K562 (cell line): ENCODE results near the gene SLC6A6. TPM values are rescaled to one million over a fixed set of nuclear protein-coding genes. Genes with fewer than 3 reads are reported as not detected.

Experiments used
- ATAC-seq: fragments of 200-7000 bp; cut with Tn5 transposase; 3 replicates; pipeline ENCODE4 v1.9.1; 2020; ENCODE audit warnings: moderate library complexity
- BruUV-seq: library from RNA; stranded (reverse); fragments of 400-500 nt; replicated peaks from 2 replicates; lab custom pipeline; 2021; lab: Mats Ljungman, UMichigan
- CTCF ChIA-PET: fragments of 300-600 bp; formaldehyde crosslinking; extraction: SDS; loops from one replicate; lab custom pipeline; 2021; ENCODE audit warnings: low intra/inter-chr PET ratio; lab: Yijun Ruan, JAX
- POLR2A ChIA-PET: fragments of 300-600, 350-650 bp; sonication (Branson Sonifier 250); formaldehyde crosslinking; extraction: SDS; loops from one replicate; lab custom pipeline; 2021; ENCODE audit warnings: antibody characterized with exemption, inconsistent platforms; lab: Yijun Ruan, JAX
- DNase-seq, 4 experiments: peaks; one replicate each; pipeline versions ENCODE4 v3.0.0 to v3.0.0-alpha.2; 2011 to 2018; ENCODE audit warnings: low spot score in 3 of 4, mixed read lengths in 3 of 4; ENCODE audit errors: extremely low read depth in 1 of 4
- FAIRE-seq: peaks from 2 replicates; lab custom pipeline; 2011; peaks lifted over from hg19 to GRCh38; lab: Jason Lieb, UNC
- H2AFZ ChIP-seq: 2 replicates; pipeline ENCODE4 v1.6.0; 2011; ENCODE audit warnings: low read depth, low read length, control low read depth, inconsistent platforms
- H3K27ac ChIP-seq: fragments of 200-600 bp; 3 replicates; pipeline ENCODE4 v1.8.0; 2011; ENCODE audit warnings: low read depth, mild to moderate bottlenecking, control low read depth, inconsistent platforms, low read length, moderate library complexity, mixed read lengths; ENCODE audit errors: extremely low read depth
- H3K27me3 ChIP-seq, 2 experiments: fragments of 300-600 bp in 1 of 2; 2 replicates in 1 of 2; 3 replicates in 1 of 2; pipeline versions ENCODE4 v1.6.0 to v1.8.0; 2011; ENCODE audit warnings: inconsistent platforms in 2 of 2, low read length in 2 of 2, mild to moderate bottlenecking in 1 of 2, mixed read lengths in 1 of 2, moderate library complexity in 1 of 2; ENCODE audit not compliant: control insufficient read depth in 2 of 2, insufficient read depth in 2 of 2
- H3K36me3 ChIP-seq: fragments of 300-600 bp; 3 replicates; pipeline ENCODE4 v1.8.0; 2011; ENCODE audit warnings: mild to moderate bottlenecking, low read length, inconsistent platforms; ENCODE audit not compliant: control insufficient read depth, insufficient read depth
- H3K4me1 ChIP-seq, 2 experiments: fragments of 200-600 bp in 1 of 2; replicated peaks in 1 of 2; 2 replicates in 1 of 2; 3 replicates in 1 of 2; pipeline versions ENCODE4 v1.5.1 to v1.8.0; 2011; ENCODE audit warnings: inconsistent platforms in 2 of 2, low read length in 2 of 2, mild to moderate bottlenecking in 1 of 2, mixed read lengths in 1 of 2, moderate library complexity in 1 of 2; ENCODE audit not compliant: control insufficient read depth in 2 of 2, insufficient read depth in 2 of 2
- H3K4me2 ChIP-seq: 2 replicates; pipeline ENCODE4 v1.6.1; 2011; ENCODE audit warnings: low read length, control low read depth, inconsistent platforms, mixed read lengths; ENCODE audit not compliant: insufficient read depth
- H3K4me3 ChIP-seq: fragments of 200-600 bp; sonication (generic), shearing (Covaris generic); 2 replicates; pipeline ENCODE4 v1.5.1; 2016; ENCODE audit warnings: control low read depth, inconsistent platforms
- H3K79me2 ChIP-seq: fragments of 200-600 bp; 3 replicates; pipeline ENCODE4 v1.8.0; 2011; ENCODE audit warnings: low read length, inconsistent platforms; ENCODE audit not compliant: control insufficient read depth, insufficient read depth
- H3K9ac ChIP-seq, 2 experiments: 2 replicates each; pipeline versions ENCODE4 v1.6.0 to v1.6.1; 2011; ENCODE audit warnings: low read depth in 2 of 2, low read length in 2 of 2, control low read depth in 1 of 2, inconsistent platforms in 1 of 2, mild to moderate bottlenecking in 1 of 2, mixed read lengths in 1 of 2; ENCODE audit not compliant: insufficient read depth in 1 of 2
- H3K9me1 ChIP-seq: one replicate; pipeline ENCODE4 v1.6.0; 2011; ENCODE audit warnings: inconsistent platforms, mild to moderate bottlenecking, low read length, moderate library complexity; ENCODE audit not compliant: control insufficient read depth, insufficient read depth
- H3K9me3 ChIP-seq: replicated peaks from 2 replicates; pipeline ENCODE4 v1.5.1; 2011; ENCODE audit warnings: low read depth, low read length, inconsistent platforms; ENCODE audit not compliant: control insufficient read depth, insufficient read depth
- H4K20me1 ChIP-seq: replicated peaks from 2 replicates; pipeline ENCODE4 v1.6.1; 2011; ENCODE audit warnings: low read length, inconsistent platforms, mixed read lengths; ENCODE audit not compliant: control insufficient read depth, insufficient read depth
- ADNP ChIP-seq: fragments of 200-800 bp; sonication (Bioruptor generic); IDR thresholded peaks from 2 replicates; pipeline ENCODE4 v1.6.1; 2016; ENCODE audit warnings: missing genetic modification characterization, missing compliant biosample characterization
- ARHGAP35 ChIP-seq: fragments of 450-650 bp; IDR thresholded peaks from 2 replicates; pipeline ENCODE4 v1.6.1; 2018; ENCODE audit not compliant: partially characterized antibody
- BCOR ChIP-seq: fragments of 450-650 bp; IDR thresholded peaks from 2 replicates; pipeline ENCODE4 v1.6.1; 2016
- PHB ChIP-seq: fragments of 250-450 bp; sonication (Bioruptor Pico); IDR thresholded peaks from 2 replicates; pipeline ENCODE4 v1.5.0; 2021
- POLR2A ChIP-seq: fragments of 450-650 bp; conservative IDR thresholded peaks from 2 replicates; pipeline ENCODE4 v1.6.1; 2016
- POLR2G ChIP-seq: fragments of 200-400 bp; formaldehyde crosslinking; IDR thresholded peaks from 2 replicates; pipeline ENCODE4 v1.6.1; 2017; ENCODE audit warnings: low read depth, mild to moderate bottlenecking, antibody characterized with exemption, low read length, moderate library complexity
- PRPF4 ChIP-seq: fragments of 200-400 bp; formaldehyde crosslinking; IDR thresholded peaks from one replicate; pipeline ENCODE4 v1.6.1; 2017; ENCODE audit warnings: low read length, low read depth, mild to moderate bottlenecking; ENCODE audit not compliant: insufficient read depth, poor library complexity, severe bottlenecking
- RB1 ChIP-seq: fragments of 450-650 bp; IDR thresholded peaks from 2 replicates; pipeline ENCODE4 v1.6.1; 2017; ENCODE audit warnings: low read depth, mild to moderate bottlenecking
- RBM17 ChIP-seq: fragments of 200-400 bp; formaldehyde crosslinking; IDR thresholded peaks from 2 replicates; pipeline ENCODE4 v1.6.1; 2017; ENCODE audit warnings: low read depth, mild to moderate bottlenecking, low read length, borderline replicate concordance
- RBM25 ChIP-seq: fragments of 200-400 bp; formaldehyde crosslinking; IDR thresholded peaks from 2 replicates; pipeline ENCODE4 v1.6.1; 2018; ENCODE audit warnings: low read length, low read depth, moderate library complexity; ENCODE audit not compliant: severe bottlenecking
- RCOR1 ChIP-seq, 2 experiments: IDR thresholded peaks; 2 replicates each; pipeline ENCODE4 v1.6.1; 2012; ENCODE audit warnings: low read depth in 2 of 2, low read length in 2 of 2, borderline replicate concordance in 1 of 2, improper control_type of control experiment in 1 of 2
- TBL1XR1 ChIP-seq, 2 experiments: IDR thresholded peaks; 2 replicates each; pipeline ENCODE4 v1.6.1; 2012; ENCODE audit warnings: improper control_type of control experiment in 2 of 2, low read length in 2 of 2, mild to moderate bottlenecking in 1 of 2
- TRIM24 ChIP-seq, 2 experiments: fragments of 450-650 bp; IDR thresholded peaks; 2 replicates each; pipeline ENCODE4 v1.6.1; 2016
- ZNF512 ChIP-seq: IDR thresholded peaks from 2 replicates; pipeline ENCODE4 v1.6.1; 2016; ENCODE audit warnings: missing genetic modification characterization, missing compliant biosample characterization
- WGBS: fragments of 100-300 bp; shearing (Covaris generic); methylation state at CpG from one replicate; pipeline ENCODE4 v1.1.6; 2016; ENCODE audit warnings: low coverage, mixed read lengths; ENCODE audit not compliant: insufficient coverage; ENCODE audit errors: missing lambda C conversion rate; 5-methylcytosine and 5-hydroxymethylcytosine counted together
- in situ Hi-C: fragments of 300-500 bp; cut with MboI; formaldehyde crosslinking; loops from 4 replicates; pipeline ENCODE4 v1.15.0; 2018; ENCODE audit warnings: inconsistent platforms, mixed read lengths
- intact Hi-C: fragments of 100-400 bp; cut with micrococcal nuclease; formaldehyde crosslinking; loops from 2 replicates; pipeline ENCODE4 v1.14.2; 2022
- polyA plus RNA-seq, 8 experiments: library from polyadenylated mRNA; depleted of rRNA in 4 of 8; stranded (reverse) in 5 of 8; unstranded in 3 of 8; fragments of >200 nt; fragmentation: Nextera tagmentation in 2 of 8; fragmentation: Illumina TruSeq in 1 of 8; extraction: Ambion mirVana in 2 of 8; extraction: Trizol in 1 of 8; gene quantifications; 2 replicates each; pipeline versions ENCODE4 v1.2.1 to v1.2.3, GENCODE V29; 2011 to 2014; ENCODE audit warnings: inconsistent platforms in 1 of 8, missing spikeins in 1 of 8
- total RNA-seq, 7 experiments: library from RNA; depleted of rRNA in 6 of 7; stranded (reverse); fragments of >200 nt in 6 of 7; fragmentation: Illumina TruSeq in 2 of 7; extraction: Trizol in 2 of 7; gene quantifications; 2 replicates each; pipeline versions ENCODE4 v1.2.1 to v1.2.3, GENCODE V29; 2011 to 2021; ENCODE audit warnings: low replicate concordance in 1 of 7
- TF ChIP-seq, protein P1 (sequence below), 2 experiments: IDR thresholded peaks; 2 replicates each; pipeline ENCODE4 v1.6.1; 2012; ENCODE audit warnings: improper control_type of control experiment in 2 of 2, low read depth in 2 of 2, low read length in 2 of 2, borderline replicate concordance in 1 of 2
- TF ChIP-seq, protein P2 (sequence below): fragments of 450-650 bp; formaldehyde crosslinking; IDR thresholded peaks from 2 replicates; pipeline ENCODE4 v1.4.0; 2022; ENCODE audit warnings: missing genetic modification characterization

Gene SLC6A6
- total and polyA plus RNA-seq, 9 of the 15 experiments (the other 6 are each of a cell fraction or from before 2014, with no cell fraction given), result 12.3 to 203 (median 93.2) TPM

- DNase-seq (no peak), FAIRE-seq (no peak), ATAC-seq (no peak)
- Histone ChIP-seq H3K9ac (peak overlapping the region in 1 of 2 experiments; percentile 59; a peak in 2 of 4 replicates), H2AFZ (no peak overlapping the region), H3K9me3 (no peaks in the 10 kb centered on the region; the same call in 1 of the 2 replicates), H4K20me1 (peaks cover 3% of the 10 kb centered on the region; the same call in 1 of the 2 replicates), H3K36me3 (peaks cover 99% of the 10 kb centered on the region), H3K27ac (no peak overlapping the region; the same call in 2 of the 3 replicates), H3K4me3 (no peak overlapping the region), H3K9me1 (peaks cover 3% of the 10 kb centered on the region), H3K4me1 (peaks cover 4% of the 10 kb centered on the region in 2 experiments; a peak in 3 of 5 replicates), H3K27me3 (no peaks in the 10 kb centered on the region), H3K4me2 (no peak overlapping the region), H3K79me2 (0 out of 3 replicates have a peak, but pooled peaks cover 4% of the 10 kb centered on the region)
- in situ Hi-C loops, result no loop called here
- intact Hi-C loops, result no loop called here
- ChIA-PET CTCF (no interaction called here), POLR2A (interaction anchor here (0.7 to 1.3 kb wide), 4 partner anchors 14 to 197 kb away, joined by 3 read pairs; no protein-coding TSS in a partner anchor)
- WGBS, result 91% methylated on average over 24 of the region's 25 CpGs
- BruUV-seq, result no TSS peak
- TF ChIP-seq RBM17 (no peak), BCOR (peak; percentile 80), RCOR1 (IDR thresholded peaks at IDR 0.05; ENCODE audit: borderline replicate concordance in 1 of 2, low read depth in 2 of 2, low read length in 2 of 2) (0 out of 4 replicates have a peak, but pooled peaks of 1 of the 2 experiments have one; percentile 11), TRIM24 (IDR thresholded peaks at IDR 0.05) (no peak), ADNP (tag) (peak; percentile 55; the same call in 1 of the 2 replicates), POLR2A (0 out of 2 replicates have a peak, but pooled peaks have one; percentile 1), PRPF4 (no peak), RB1 (no peak), ZNF512 (tag) (no peak), TBL1XR1 (IDR thresholded peaks at IDR 0.05; ENCODE audit: low read length in 2 of 2) (no peak), POLR2G (peak; percentile 59), RBM25 (peak; percentile 88), PHB (CRISPR knock-in tag) (no peak), ARHGAP35 (no peak)
- TF ChIP-seq, protein P1, sequence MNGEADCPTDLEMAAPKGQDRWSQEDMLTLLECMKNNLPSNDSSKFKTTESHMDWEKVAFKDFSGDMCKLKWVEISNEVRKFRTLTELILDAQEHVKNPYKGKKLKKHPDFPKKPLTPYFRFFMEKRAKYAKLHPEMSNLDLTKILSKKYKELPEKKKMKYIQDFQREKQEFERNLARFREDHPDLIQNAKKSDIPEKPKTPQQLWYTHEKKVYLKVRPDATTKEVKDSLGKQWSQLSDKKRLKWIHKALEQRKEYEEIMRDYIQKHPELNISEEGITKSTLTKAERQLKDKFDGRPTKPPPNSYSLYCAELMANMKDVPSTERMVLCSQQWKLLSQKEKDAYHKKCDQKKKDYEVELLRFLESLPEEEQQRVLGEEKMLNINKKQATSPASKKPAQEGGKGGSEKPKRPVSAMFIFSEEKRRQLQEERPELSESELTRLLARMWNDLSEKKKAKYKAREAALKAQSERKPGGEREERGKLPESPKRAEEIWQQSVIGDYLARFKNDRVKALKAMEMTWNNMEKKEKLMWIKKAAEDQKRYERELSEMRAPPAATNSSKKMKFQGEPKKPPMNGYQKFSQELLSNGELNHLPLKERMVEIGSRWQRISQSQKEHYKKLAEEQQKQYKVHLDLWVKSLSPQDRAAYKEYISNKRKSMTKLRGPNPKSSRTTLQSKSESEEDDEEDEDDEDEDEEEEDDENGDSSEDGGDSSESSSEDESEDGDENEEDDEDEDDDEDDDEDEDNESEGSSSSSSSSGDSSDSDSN (IDR thresholded peaks at IDR 0.05; ENCODE audit: borderline replicate concordance in 1 of 2, low read depth in 2 of 2, low read length in 2 of 2), result no peak
- TF ChIP-seq, protein P2, sequence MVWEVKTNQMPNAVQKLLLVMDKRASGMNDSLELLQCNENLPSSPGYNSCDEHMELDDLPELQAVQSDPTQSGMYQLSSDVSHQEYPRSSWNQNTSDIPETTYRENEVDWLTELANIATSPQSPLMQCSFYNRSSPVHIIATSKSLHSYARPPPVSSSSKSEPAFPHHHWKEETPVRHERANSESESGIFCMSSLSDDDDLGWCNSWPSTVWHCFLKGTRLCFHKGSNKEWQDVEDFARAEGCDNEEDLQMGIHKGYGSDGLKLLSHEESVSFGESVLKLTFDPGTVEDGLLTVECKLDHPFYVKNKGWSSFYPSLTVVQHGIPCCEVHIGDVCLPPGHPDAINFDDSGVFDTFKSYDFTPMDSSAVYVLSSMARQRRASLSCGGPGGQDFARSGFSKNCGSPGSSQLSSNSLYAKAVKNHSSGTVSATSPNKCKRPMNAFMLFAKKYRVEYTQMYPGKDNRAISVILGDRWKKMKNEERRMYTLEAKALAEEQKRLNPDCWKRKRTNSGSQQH (CRISPR knock-in tag), result no peak
Observed at GRCh38 chr3:14452740-14453710, 50.6 kb downstream of the SLC6A6 start.
